Dedifferentiated amniotic fluid mesenchymal stem cell (primary cell): ENCODE measurements around the gene IGSF11.
"Not testable (repeated sequence)": the region's sequence is repeated elsewhere in the genome, so short reads cannot be mapped to it uniquely, and the experiment has no call there.

Source experiments
- DNase-seq: peaks from one replicate; pipeline ENCODE4 v3.0.0-alpha.2; 2016; ENCODE audit errors: extremely low spot score

The IGSF11 gene, protein sequence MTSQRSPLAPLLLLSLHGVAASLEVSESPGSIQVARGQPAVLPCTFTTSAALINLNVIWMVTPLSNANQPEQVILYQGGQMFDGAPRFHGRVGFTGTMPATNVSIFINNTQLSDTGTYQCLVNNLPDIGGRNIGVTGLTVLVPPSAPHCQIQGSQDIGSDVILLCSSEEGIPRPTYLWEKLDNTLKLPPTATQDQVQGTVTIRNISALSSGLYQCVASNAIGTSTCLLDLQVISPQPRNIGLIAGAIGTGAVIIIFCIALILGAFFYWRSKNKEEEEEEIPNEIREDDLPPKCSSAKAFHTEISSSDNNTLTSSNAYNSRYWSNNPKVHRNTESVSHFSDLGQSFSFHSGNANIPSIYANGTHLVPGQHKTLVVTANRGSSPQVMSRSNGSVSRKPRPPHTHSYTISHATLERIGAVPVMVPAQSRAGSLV

GRCh38 chr3:119034256-119035013, at the start of gene IGSF11:
TSS of gene IGSF11 (minus strand) at chr3:119034846. CDS start at chr3:119034582, 264 bp downstream.
- DNase-seq = no peak

DNA sequence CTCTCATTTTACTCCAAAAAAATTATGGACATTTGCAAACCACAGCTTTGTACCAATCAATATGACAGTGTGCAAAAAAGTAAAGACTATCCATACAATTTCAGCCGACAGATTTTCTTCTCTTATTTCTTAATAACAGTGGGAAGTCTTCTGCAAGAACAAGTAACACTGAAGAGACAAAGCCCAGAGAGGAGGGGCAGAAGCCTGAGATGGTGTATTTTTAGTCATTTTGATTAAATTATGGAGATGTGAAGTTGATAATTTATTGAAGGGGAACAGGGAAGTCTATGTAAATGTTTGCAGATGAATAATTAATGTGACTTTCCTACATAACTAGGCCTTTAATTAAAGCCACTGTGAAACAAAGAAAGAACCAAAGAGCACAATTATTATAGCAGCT, 45.7 kb upstream of the IGSF11 start:
- no peak for DNase-seq

DNA sequence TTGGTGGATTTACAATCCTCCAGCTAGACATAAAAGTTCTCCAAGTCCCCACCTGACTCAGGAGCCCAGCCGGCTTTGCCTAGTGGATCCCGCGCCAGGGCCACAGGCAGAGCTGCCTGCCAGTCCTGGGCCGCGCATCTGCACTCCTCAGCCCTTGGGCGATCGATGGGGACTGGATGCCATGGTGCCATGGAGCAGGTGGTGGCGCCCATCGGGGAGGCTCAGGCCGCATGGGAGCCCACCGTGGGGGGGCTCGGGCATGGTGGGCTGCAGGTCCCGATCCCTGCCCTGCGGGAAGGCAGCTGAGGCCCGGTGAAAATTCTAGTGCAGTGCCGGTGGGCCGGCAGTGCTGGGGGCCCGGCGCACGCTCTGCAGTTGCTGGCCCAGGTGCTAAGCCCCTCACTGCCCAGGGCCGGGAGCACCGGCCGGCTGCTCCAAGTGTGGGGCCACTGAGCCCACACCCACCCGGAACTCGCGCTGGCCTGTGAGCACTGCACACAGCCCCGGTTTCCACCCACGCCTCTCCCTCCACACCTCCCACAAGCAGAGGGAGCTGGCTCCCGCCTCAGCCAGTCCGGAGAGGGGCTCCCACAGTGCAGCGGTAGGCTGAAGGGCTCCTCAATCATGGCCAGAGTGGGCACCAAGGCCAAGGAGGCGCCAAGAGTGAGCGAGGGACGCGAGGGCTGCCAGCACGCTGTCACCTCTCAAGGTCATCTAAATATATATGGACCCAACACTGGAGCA, 38.8 kb upstream of the IGSF11 start:
- DNase-seq = no peak

DNA sequence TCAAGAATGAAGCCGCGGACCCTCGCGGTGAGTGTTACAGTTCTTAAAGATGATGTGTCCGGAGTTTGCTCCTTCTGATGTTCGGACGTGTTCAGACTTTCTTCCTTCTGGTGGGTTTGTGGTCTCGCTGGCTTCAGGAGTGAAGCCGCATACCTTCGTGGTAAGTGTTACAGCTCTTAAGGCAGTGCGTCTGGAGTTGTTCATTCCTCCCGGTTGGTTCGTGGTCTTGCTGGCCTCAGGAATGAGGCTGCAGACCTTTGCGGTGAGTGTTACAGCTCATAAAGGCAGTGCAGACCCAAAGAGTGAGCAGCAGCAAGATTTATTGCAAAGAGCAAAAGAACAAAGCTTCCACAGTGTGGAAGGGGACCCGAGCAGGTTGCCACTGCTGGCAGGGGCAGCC, 37.8 kb upstream of the IGSF11 start:
- not testable (repeated sequence) for DNase-seq

GRCh38 chr3:119069725-119070124, 35.1 kb upstream of the IGSF11 start:
- no peak for DNase-seq

DNA sequence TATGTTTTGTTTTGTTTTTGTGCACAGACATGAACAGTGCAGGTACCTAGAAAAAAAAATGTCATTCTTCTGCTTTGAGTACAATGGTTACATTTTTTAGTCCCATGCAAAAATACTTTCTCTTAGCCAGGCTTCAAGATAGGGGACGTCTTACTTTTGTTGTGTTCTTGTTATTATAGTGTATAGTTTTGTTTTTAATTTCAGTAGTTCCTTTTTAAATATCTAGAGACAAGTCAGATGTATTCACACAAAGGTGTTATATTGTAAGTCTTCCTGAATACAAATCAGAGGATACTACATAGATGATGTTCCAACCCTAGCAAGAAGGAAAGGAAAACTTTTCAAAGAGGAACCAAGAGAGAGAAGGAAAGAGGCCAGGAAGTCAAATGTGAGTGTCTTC, 28.8 kb upstream of the IGSF11 start:
- DNase-seq = no peak

GRCh38 chr3:119062892-119063291, 28.2 kb upstream of the IGSF11 start:
- no peak for DNase-seq

- no peak for DNase-seq
Observed at GRCh38 chr3:119044593-119044992, 9.9 kb upstream of the IGSF11 start.

- no peak for DNase-seq
Observed at GRCh38 chr3:119042162-119042561, 7.5 kb upstream of the IGSF11 start.

- no peak for DNase-seq
Observed at GRCh38 chr3:119035014-119035346, 334 bp upstream of the IGSF11 start.

GRCh38 chr3:119033393-119034255, 1.0 kb downstream of the IGSF11 start:
- DNase-seq = no peak

GRCh38 chr3:119025171-119025795, 9.4 kb downstream of the IGSF11 start:
- DNase-seq = no peak

DNA sequence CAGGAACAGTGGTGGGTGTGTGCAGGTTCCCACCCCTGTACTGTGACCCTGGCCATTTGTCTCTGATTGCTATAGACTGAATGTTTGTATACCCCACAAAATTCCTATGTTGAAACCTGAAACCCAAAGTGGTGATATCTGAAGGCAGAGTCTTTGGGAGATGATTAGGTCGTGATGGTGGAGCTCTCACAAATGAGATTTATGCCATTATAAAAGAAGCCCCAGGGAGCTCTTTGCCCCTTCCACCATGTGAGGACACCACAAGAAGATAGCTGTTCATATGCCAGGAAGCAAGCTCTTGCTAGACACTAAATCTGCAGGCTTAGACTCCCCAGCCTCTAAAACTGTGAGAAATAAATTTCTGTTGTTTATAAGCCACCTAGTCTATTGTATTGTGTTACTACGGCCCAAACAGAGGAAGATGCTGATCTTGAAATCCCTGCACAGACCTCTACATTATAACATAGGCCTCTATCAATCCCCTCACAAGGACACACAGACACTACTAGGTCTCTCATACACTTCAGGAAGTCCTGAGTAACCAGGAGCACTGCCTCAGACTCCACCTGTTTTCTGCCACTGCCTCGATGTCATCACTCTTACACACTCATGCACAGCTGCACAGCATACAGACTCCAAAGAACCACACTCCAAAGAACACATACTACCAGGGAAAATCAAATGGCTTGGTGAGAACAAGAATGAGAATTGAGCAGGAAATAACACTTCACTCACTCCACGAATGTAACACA, 14.7 kb downstream of the IGSF11 start:
- DNase-seq = no peak

- DNase-seq = no peak
Observed at GRCh38 chr3:119018690-119019463, 15.8 kb downstream of the IGSF11 start.

GRCh38 chr3:119015942-119016341, 18.7 kb downstream of the IGSF11 start:
- no peak for DNase-seq

DNA sequence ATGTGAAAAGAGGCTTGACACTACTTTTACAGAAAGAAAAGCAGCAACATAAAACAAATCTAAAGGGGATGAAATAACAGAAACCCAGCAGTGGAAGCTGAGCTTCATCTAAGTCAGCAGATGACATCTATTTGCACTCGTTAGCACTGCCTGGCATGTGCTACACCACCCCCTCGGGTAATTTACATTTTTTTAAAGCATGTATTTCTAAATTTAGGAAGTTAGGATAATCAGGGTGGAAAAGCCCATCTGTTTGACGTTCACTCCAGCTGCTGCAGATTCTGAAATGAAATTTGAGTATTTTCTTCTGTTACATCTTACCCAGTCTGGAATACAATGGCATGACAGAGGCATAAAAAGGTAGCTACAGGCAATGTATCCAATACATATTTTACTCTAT, 20.7 kb downstream of the IGSF11 start:
- DNase-seq = no peak

- no peak for DNase-seq
Observed at GRCh38 chr3:119011528-119011927, 23.1 kb downstream of the IGSF11 start.

- DNase-seq = no peak
Observed at GRCh38 chr3:118997190-118997589, 37.5 kb downstream of the IGSF11 start.

DNA sequence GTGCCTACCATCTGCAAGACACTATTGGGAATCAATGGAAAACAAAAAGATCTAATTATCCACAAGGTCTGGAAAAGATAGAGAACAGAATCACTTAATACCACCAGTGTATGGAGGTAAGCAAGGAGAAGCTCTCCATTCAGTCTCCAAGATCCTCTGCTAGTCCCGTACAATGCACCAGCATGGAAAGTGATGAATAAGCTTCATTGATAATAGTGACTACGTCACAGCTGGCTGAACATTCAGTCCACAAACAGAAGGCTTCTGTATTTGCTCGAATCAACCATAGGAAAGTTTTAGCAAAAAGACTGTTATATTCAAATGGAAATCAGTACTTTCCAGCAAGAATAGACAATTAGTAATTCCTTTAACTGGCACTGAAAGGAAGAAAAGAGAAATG, 42.9 kb downstream of the IGSF11 start:
- DNase-seq = no peak
